GM12878 (cell line): ENCODE results near the gene GORASP1. TPM values are rescaled to one million over a fixed set of nuclear protein-coding genes. Genes with fewer than 3 reads are reported as not detected.

ENCODE experiments used
- ATAC-seq: fragments of 200-7000 bp; cut with Tn5 transposase; 3 replicates; pipeline ENCODE4 v1.9.1; 2020; ENCODE audit warnings: mild to moderate bottlenecking, moderate library complexity
- BruUV-seq: library from RNA; stranded (reverse); fragments of 400-500 nt; replicated peaks from 2 replicates; lab custom pipeline; 2021; lab: Mats Ljungman, UMichigan
- CTCF ChIA-PET: fragments of 300-600 bp; sonication (Branson Sonifier 250); formaldehyde crosslinking; extraction: SDS; loops from one replicate; lab custom pipeline; 2021; ENCODE audit warnings: inconsistent platforms; lab: Yijun Ruan, JAX
- POLR2A ChIA-PET: fragments of 350-600 bp; formaldehyde crosslinking; extraction: SDS; loops from one replicate; lab custom pipeline; 2021; ENCODE audit warnings: inconsistent platforms; lab: Charles Lee
- RAD21 ChIA-PET: fragments of 300-600 bp; sonication (Branson Sonifier 250); formaldehyde crosslinking; loops from one replicate; lab custom pipeline; 2023; ENCODE audit warnings: antibody characterized with exemption; ENCODE audit not compliant: unreplicated experiment; lab: Charles Lee
- SMC1A ChIA-PET: fragments of 300-600 bp; sonication (Branson Sonifier 250); formaldehyde crosslinking; loops from one replicate; lab custom pipeline; 2023; ENCODE audit not compliant: unreplicated experiment, uncharacterized antibody; lab: Charles Lee
- DNase-seq: peaks from one replicate; pipeline ENCODE4 v3.0.0-alpha.2; 2011; ENCODE audit warnings: low read depth, low spot score
- FAIRE-seq: peaks from 3 replicates; lab custom pipeline; 2011; peaks lifted over from hg19 to GRCh38; lab: Jason Lieb, UNC
- H2AFZ ChIP-seq: 2 replicates; pipeline ENCODE4 v1.6.0; 2011; ENCODE audit warnings: low read depth, low read length, control low read depth; ENCODE audit not compliant: control insufficient read depth
- H3K27ac ChIP-seq: 2 replicates; pipeline ENCODE4 v1.5.1; 2011; ENCODE audit warnings: control low read depth; ENCODE audit not compliant: control insufficient read depth, insufficient read depth
- H3K27me3 ChIP-seq, 2 experiments: replicated peaks in 1 of 2; 2 replicates each; pipeline versions ENCODE4 v1.6.0 to v1.6.1; 2011; ENCODE audit warnings: low read length in 1 of 2; ENCODE audit not compliant: control insufficient read depth in 2 of 2, insufficient read depth in 2 of 2
- H3K36me3 ChIP-seq, 2 experiments: 2 replicates each; pipeline ENCODE4 v1.5.1; 2011; ENCODE audit warnings: low read length in 1 of 2; ENCODE audit not compliant: control insufficient read depth in 2 of 2, insufficient read depth in 2 of 2
- H3K4me1 ChIP-seq: 2 replicates; pipeline ENCODE4 v1.6.1; 2011; ENCODE audit warnings: mild to moderate bottlenecking, low read length, moderate library complexity, mixed read lengths; ENCODE audit not compliant: control insufficient read depth, insufficient read depth
- H3K4me2 ChIP-seq: 2 replicates; pipeline ENCODE4 v1.6.0; 2011; ENCODE audit warnings: control low read depth; ENCODE audit not compliant: control insufficient read depth, insufficient read depth
- H3K4me3 ChIP-seq: fragments of 200-600 bp; sonication (generic); 2 replicates; pipeline ENCODE4 v1.5.1; 2016
- H3K79me2 ChIP-seq: 2 replicates; pipeline ENCODE4 v1.6.0; 2011; ENCODE audit warnings: low read length; ENCODE audit not compliant: control insufficient read depth, insufficient read depth
- H3K9ac ChIP-seq: 2 replicates; pipeline ENCODE4 v1.8.0; 2011; ENCODE audit warnings: low read length, control low read depth, mixed read lengths; ENCODE audit not compliant: control insufficient read depth, insufficient read depth
- H3K9me3 ChIP-seq: replicated peaks from 3 replicates; pipeline ENCODE4 v1.5.1; 2011; ENCODE audit warnings: mild to moderate bottlenecking, low read length; ENCODE audit not compliant: control insufficient read depth, insufficient read depth
- H4K20me1 ChIP-seq: 2 replicates; pipeline ENCODE4 v1.6.0; 2011; ENCODE audit not compliant: control insufficient read depth, insufficient read depth
- MTA2 ChIP-seq: fragments of 450-650 bp; IDR thresholded peaks from 2 replicates; pipeline ENCODE4 v1.6.1; 2016; ENCODE audit warnings: low read depth, mild to moderate bottlenecking, moderate library complexity
- REST ChIP-seq: IDR thresholded peaks from 2 replicates; pipeline ENCODE4 v1.6.1; 2012; ENCODE audit warnings: mild to moderate bottlenecking, low read depth, low read length
- WGBS: methylation state at CpG from one replicate; pipeline ENCODE4 v1.1.6; 2016; ENCODE audit warnings: low lambda C conversion rate; ENCODE audit not compliant: insufficient replicate concordance, insufficient coverage; ENCODE audit errors: missing lambda C conversion rate; 5-methylcytosine and 5-hydroxymethylcytosine counted together
- in situ Hi-C: fragments of 300-500 bp; cut with MboI; formaldehyde crosslinking; loops from 9 replicates; pipeline ENCODE4 v1.14.3; 2018; ENCODE audit warnings: mixed read lengths
- intact Hi-C: fragments of 100-400 bp; cut with micrococcal nuclease; formaldehyde crosslinking; loops from one replicate; pipeline ENCODE4 v1.14.2; 2022; ENCODE audit not compliant: unreplicated experiment
- polyA plus RNA-seq, 11 experiments: library from polyadenylated mRNA; depleted of rRNA in 4 of 11; unstranded in 6 of 11; stranded (reverse) in 5 of 11; fragments of >200 nt; fragmentation: Nextera tagmentation in 4 of 11; fragmentation: Illumina TruSeq in 1 of 11; extraction: Ambion mirVana in 4 of 11; extraction: Trizol in 1 of 11; gene quantifications; 1 replicate in 1 of 11; 2 replicates in 10 of 11; pipeline versions ENCODE4 v1.2.1 to v1.2.3, GENCODE V29; 2011 to 2016; ENCODE audit warnings: inconsistent platforms in 2 of 11, missing spikeins in 2 of 11, low read depth in 1 of 11
- total RNA-seq, 4 experiments: library from RNA; depleted of rRNA in 3 of 4; stranded (reverse); fragments of >200 nt in 3 of 4; fragmentation: Illumina TruSeq in 1 of 4; extraction: Trizol in 1 of 4; gene quantifications; 2 replicates each; pipeline versions ENCODE4 v1.2.1 to v1.2.3, GENCODE V29; 2013 to 2021

GORASP1 gene
- total and polyA plus RNA-seq, 10 of the 15 experiments (the other 5 are each of a cell fraction or from before 2014, with no cell fraction given): 3.6 to 32.7 (median 23.2) TPM

- ChIA-PET POLR2A (no interaction called here), RAD21 (interaction anchor here (1.4 to 3.4 kb wide), 2 partner anchors 47 to 189 kb away, joined by 3 to 25 read pairs; no protein-coding TSS in a partner anchor), CTCF (interaction anchor here (1.1 to 3.4 kb wide), 2 partner anchors 49 to 188 kb away, joined by 3 to 33 read pairs; no protein-coding TSS in a partner anchor), SMC1A (interaction anchor here (1.7 kb wide), 1 partner anchor 189 kb away, joined by 15 read pairs; no protein-coding TSS in a partner anchor)
- intact Hi-C loops: loop anchor here (2.0 kb wide), 2 partner anchors 81 to 279 kb away; no protein-coding TSS in a partner anchor
- ATAC-seq: no peak
- no peak for FAIRE-seq
- Histone ChIP-seq H3K36me3 (peaks cover 18 to 32% of the 10 kb centered on the region in 2 experiments; a peak in 3 of 4 replicates), H3K9ac (no peak overlapping the region), H3K4me2 (no peak overlapping the region), H3K4me1 (no peaks in the 10 kb centered on the region; the same call in 1 of the 2 replicates), H2AFZ (no peak overlapping the region), H4K20me1 (no peaks in the 10 kb centered on the region), H3K27ac (no peak overlapping the region), H3K79me2 (no peaks in the 10 kb centered on the region), H3K27me3 (no peaks in the 10 kb centered on the region), H3K9me3 (no peaks in the 10 kb centered on the region), H3K4me3 (no peak overlapping the region)
- WGBS: 80% methylated on average over 2 of the region's 2 CpGs
- DNase-seq: no peak
- BruUV-seq: no TSS peak
- in situ Hi-C loops: loop anchor here (5.0 kb wide), 1 partner anchor 182 kb away; the partner anchor contains the start of gene CX3CR1
- no peak for TF ChIP-seq MTA2
- no peak for TF ChIP-seq REST
Measured at GRCh38 chr3:39099738-39100499, 7.5 kb downstream of the GORASP1 start.
